Measurements from ENCODE around the gene RIPK1. TPM values are rescaled to one million over a fixed set of nuclear protein-coding genes. Genes with fewer than 3 reads are reported as not detected.
A peak's percentile ranks its signal among the peaks of the same experiment; 100 is the strongest.

The RIPK1 gene
- total RNA-seq, 1 experiment from 2014 or later = 15.5 TPM

DNA sequence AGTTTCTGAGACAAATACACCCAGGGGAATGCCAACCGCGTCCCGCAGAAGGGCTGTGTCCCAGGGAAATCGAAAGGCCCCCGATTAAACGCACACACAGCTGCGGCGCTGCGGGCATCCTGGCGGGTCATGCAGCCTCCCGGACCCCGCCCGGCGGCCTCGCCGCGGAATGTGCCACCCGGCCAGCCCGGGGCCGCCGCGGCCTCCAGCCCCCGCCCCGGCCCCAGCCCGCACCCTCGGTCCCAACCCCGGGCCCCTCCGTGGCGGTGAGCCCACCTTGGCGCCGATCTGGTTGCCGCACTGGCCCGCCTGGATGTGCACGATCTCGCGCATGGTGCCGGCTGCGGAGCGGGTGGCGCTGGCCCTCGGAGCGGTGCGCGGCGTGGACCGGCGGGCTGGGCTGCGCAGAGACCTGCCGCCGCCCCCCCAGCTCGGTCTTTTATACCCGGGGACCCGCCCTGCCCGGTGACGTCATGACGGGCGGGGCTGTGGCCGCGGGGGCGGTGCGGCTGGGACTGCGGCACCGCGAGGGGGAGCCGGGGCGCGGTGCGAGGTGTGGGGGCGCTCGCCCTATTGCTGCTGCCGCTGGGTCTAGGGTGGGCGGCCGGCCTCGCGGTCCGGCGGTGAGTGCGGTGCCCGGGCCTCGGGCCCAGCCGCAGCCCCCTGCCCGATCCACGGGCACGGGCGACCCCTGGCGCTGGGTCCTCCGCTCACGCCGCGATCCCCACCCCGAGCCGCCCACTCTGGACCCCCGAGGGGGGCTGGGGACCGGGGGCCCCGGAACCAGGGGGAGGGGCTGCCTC is 89.0 kb downstream of the RIPK1 start, which contains the start of gene TUBB2A:
Gene TUBB2A, minus strand, starts transcription at position 414 of the 803 bp plus-strand sequence. Its CDS starts 81 bp downstream, at position 333.
- Histone ChIP-seq H3K4me1 (peaks cover 13% of the 10 kb centered on the region; the same call in 1 of the 2 replicates), H3K27me3 (replicated peaks; ENCODE audit: control insufficient read depth, insufficient read depth, low read length) (no peaks in the 10 kb centered on the region), H3K4me3 (ENCODE audit: low read depth, low read length) (peak within 1 kb of the TSS; percentile 61), H3K9me3 (no peaks in the 10 kb centered on the region), H3K36me3 (ENCODE audit: control insufficient read depth, insufficient read depth, low read length) (no peaks in the 10 kb centered on the region)
- peak within 1 kb of the TSS; percentile 77 for H3K4me3 Mint-ChIP-seq (ENCODE audit: unreplicated experiment)
- H3K9me3 Mint-ChIP-seq (ENCODE audit: unreplicated experiment) = no peaks in the 10 kb centered on the region
- peak; percentile 75 to 92 for DNase-seq
- peaks cover 16% of the 10 kb centered on the region for H3K4me1 Mint-ChIP-seq (ENCODE audit: low read depth, unreplicated experiment)
- H3K27ac Mint-ChIP-seq (ENCODE audit: unreplicated experiment) = peak within 1 kb of the TSS; percentile 64
- H3K27me3 Mint-ChIP-seq (ENCODE audit: insufficient read depth, unreplicated experiment) = no peaks in the 10 kb centered on the region
- no TSS peak for BruUV-seq (replicated peaks)
- intact Hi-C loops (cut with micrococcal nuclease; ENCODE audit: unreplicated experiment) = no loop called here
- TF ChIP-seq, protein P1, sequence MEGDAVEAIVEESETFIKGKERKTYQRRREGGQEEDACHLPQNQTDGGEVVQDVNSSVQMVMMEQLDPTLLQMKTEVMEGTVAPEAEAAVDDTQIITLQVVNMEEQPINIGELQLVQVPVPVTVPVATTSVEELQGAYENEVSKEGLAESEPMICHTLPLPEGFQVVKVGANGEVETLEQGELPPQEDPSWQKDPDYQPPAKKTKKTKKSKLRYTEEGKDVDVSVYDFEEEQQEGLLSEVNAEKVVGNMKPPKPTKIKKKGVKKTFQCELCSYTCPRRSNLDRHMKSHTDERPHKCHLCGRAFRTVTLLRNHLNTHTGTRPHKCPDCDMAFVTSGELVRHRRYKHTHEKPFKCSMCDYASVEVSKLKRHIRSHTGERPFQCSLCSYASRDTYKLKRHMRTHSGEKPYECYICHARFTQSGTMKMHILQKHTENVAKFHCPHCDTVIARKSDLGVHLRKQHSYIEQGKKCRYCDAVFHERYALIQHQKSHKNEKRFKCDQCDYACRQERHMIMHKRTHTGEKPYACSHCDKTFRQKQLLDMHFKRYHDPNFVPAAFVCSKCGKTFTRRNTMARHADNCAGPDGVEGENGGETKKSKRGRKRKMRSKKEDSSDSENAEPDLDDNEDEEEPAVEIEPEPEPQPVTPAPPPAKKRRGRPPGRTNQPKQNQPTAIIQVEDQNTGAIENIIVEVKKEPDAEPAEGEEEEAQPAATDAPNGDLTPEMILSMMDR (IDR thresholded peaks at IDR 0.05; ENCODE audit: insufficient read depth in 1 of 2, low read depth in 1 of 2, low read length in 1 of 2, severe bottlenecking in 1 of 2, unreplicated experiment in 1 of 2) = peak in 1 of 2 experiments; percentile 33
- H3K36me3 Mint-ChIP-seq (ENCODE audit: insufficient read depth, unreplicated experiment) = peaks cover 25% of the 10 kb centered on the region
- ChIA-PET POLR2A (interaction anchor here (0.6 to 1.5 kb wide), 8 partner anchors 8 to 134 kb away, joined by 3 to 6 read pairs (median 4); partner anchors contain the start of gene PSMG4), CTCF (interaction anchor here (0.5 to 1.0 kb wide), 17 partner anchors 8 to 102 kb away, joined by 3 to 14 read pairs (median 7); partner anchors contain the start of genes BPHL and PSMG4)

DNA sequence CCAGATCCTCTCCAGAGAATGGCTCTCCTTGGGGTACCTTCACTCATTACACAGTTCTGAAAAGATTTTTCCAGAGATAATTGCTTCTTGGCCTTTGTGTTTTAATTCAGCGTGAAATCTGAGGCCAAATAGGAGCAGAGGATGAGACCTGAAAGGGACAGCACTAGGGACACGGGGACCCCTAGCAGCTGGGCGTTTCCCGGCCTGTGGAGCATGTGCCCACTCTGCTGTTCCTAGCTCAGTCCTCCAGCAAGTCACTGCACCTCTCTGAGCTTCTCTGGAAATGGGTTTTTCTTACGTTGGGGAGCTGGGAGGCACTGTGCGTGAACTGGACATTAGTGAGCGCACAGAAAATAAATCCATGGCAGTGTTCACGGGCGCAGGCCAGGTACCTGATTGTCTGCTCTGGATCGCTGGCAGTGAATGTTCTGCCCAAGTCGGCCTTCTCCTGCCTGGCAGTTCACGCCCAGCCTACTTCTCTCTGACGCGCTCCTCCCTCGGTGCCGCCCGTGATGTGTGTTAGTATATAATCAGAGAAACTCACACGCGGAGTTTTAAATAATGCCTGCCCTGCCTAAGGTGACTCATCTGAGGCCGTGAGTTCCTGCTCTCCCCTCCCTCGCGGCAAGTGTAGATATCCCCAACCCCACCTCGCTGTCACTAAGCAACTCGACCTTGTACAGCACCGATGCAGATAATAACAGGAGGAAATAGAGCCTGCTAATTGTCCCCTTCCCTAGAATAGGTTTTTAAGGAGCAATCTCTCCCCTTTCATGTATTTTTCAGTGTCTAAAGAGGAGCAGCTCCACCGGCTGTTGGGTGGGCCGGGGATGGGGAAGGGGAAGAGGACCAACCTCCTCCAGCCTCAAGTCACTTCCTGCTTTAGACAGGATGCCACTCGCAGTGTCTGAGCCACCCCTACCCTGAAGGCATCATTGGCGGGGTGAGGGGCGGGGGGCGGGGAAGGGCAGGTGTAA is 91.8 kb downstream of the RIPK1 start:
- Histone ChIP-seq H3K36me3 (ENCODE audit: control insufficient read depth, insufficient read depth, low read length) (no peaks in the 10 kb centered on the region), H3K9me3 (no peaks in the 10 kb centered on the region), H3K4me1 (peaks cover 23% of the 10 kb centered on the region), H3K4me3 (ENCODE audit: low read depth, low read length) (no peak overlapping the region), H3K27me3 (replicated peaks; ENCODE audit: control insufficient read depth, insufficient read depth, low read length) (no peaks in the 10 kb centered on the region)
- peaks cover 22% of the 10 kb centered on the region for H3K4me1 Mint-ChIP-seq (ENCODE audit: low read depth, unreplicated experiment)
- no peaks in the 10 kb centered on the region for H3K9me3 Mint-ChIP-seq (ENCODE audit: unreplicated experiment)
- no peaks in the 10 kb centered on the region for H3K27me3 Mint-ChIP-seq (ENCODE audit: insufficient read depth, unreplicated experiment)
- peaks cover 19% of the 10 kb centered on the region for H3K36me3 Mint-ChIP-seq (ENCODE audit: insufficient read depth, unreplicated experiment)
- no peak for DNase-seq
- no peak overlapping the region for H3K27ac Mint-ChIP-seq (ENCODE audit: unreplicated experiment)
- intact Hi-C loops (cut with micrococcal nuclease; ENCODE audit: unreplicated experiment) = no loop called here
- CTCF ChIA-PET = no interaction called here
- TF ChIP-seq, protein P1 (IDR thresholded peaks at IDR 0.05; ENCODE audit: insufficient read depth in 1 of 2, low read depth in 1 of 2, low read length in 1 of 2, severe bottlenecking in 1 of 2, unreplicated experiment in 1 of 2) = no peak
- POLR2A ChIA-PET = no interaction called here
- BruUV-seq (replicated peaks) = no TSS peak
- no peak overlapping the region for H3K4me3 Mint-ChIP-seq (ENCODE audit: unreplicated experiment)
